MM.1S (cell line): ENCODE measurements around the gene MTHFD1.
A peak's percentile ranks its signal among the peaks of the same experiment; 100 is the strongest.

Experiments used
- DNase-seq: peaks from one replicate; pipeline ENCODE4 v3.0.0-alpha.2; 2015
- H2AFZ ChIP-seq: fragments of 300-600 bp; sonication (generic); 2 replicates; pipeline ENCODE4 v1.6.0; 2016; ENCODE audit warnings: antibody characterized with exemption, low read length
- H3F3A ChIP-seq: fragments of 300-600 bp; sonication (generic); 2 replicates; pipeline ENCODE4 v1.6.1; 2016; ENCODE audit warnings: mild to moderate bottlenecking, antibody characterized with exemption, low read length, moderate library complexity, mixed read lengths; ENCODE audit not compliant: insufficient read depth
- H3K27ac ChIP-seq: fragments of 300-600 bp; sonication (generic); 2 replicates; pipeline ENCODE4 v1.5.1; 2016; ENCODE audit warnings: mild to moderate bottlenecking, low read length
- H3K27me3 ChIP-seq: fragments of 300-600 bp; sonication (generic); replicated peaks from 2 replicates; pipeline ENCODE4 v1.6.0; 2016; ENCODE audit warnings: low read length; ENCODE audit not compliant: insufficient read depth
- H3K36me3 ChIP-seq: fragments of 300-600 bp; sonication (generic); replicated peaks from 2 replicates; pipeline ENCODE4 v1.6.1; 2016; ENCODE audit warnings: mild to moderate bottlenecking, low read length, mixed read lengths; ENCODE audit not compliant: insufficient read depth
- H3K4me1 ChIP-seq: fragments of 300-600 bp; sonication (generic); 2 replicates; pipeline ENCODE4 v1.6.1; 2016; ENCODE audit warnings: low read length, mixed read lengths
- H3K4me2 ChIP-seq: fragments of 300-600 bp; sonication (generic); 2 replicates; pipeline ENCODE4 v1.6.0; 2016; ENCODE audit warnings: low read depth, low read length
- H3K4me3 ChIP-seq: fragments of 300-600 bp; sonication (generic); 2 replicates; pipeline ENCODE4 v1.5.1; 2016; ENCODE audit warnings: low read length, mixed read lengths
- H3K79me2 ChIP-seq: fragments of 300-600 bp; sonication (generic); 2 replicates; pipeline ENCODE4 v1.6.1; 2016; ENCODE audit warnings: mixed run types, low read length, mixed read lengths
- H3K9ac ChIP-seq: fragments of 300-600 bp; sonication (generic); 2 replicates; pipeline ENCODE4 v1.6.1; 2016; ENCODE audit warnings: low read length, mixed read lengths
- H3K9me2 ChIP-seq: fragments of 300-600 bp; sonication (generic); replicated peaks from 2 replicates; pipeline ENCODE4 v1.6.1; 2016; ENCODE audit warnings: mild to moderate bottlenecking, low read length, mixed read lengths; ENCODE audit not compliant: insufficient read depth
- H3K9me3 ChIP-seq: fragments of 300-600 bp; sonication (generic); replicated peaks from 2 replicates; pipeline ENCODE4 v1.6.1; 2016; ENCODE audit warnings: mild to moderate bottlenecking, low read length, mixed read lengths; ENCODE audit not compliant: insufficient read depth
- H4K20me1 ChIP-seq: fragments of 300-600 bp; sonication (generic); 2 replicates; pipeline ENCODE4 v1.6.1; 2016; ENCODE audit warnings: mild to moderate bottlenecking, low read length, moderate library complexity, mixed read lengths; ENCODE audit not compliant: insufficient read depth
- EZH2 ChIP-seq: fragments of 300-600 bp; sonication (generic); optimal IDR thresholded peaks from 2 replicates; pipeline ENCODE3; 2017; ENCODE audit warnings: low read depth, mild to moderate bottlenecking, antibody characterized with exemption, low read length, mixed read lengths
- EZH2phosphoT487 ChIP-seq: fragments of 300-600 bp; sonication (generic); IDR thresholded peaks from 2 replicates; pipeline ENCODE4 v1.6.1; 2018; ENCODE audit warnings: antibody characterized with exemption, low read length
- TF ChIP-seq, protein P1 (sequence below): fragments of 300-600 bp; sonication (generic); IDR thresholded peaks from 2 replicates; pipeline ENCODE4 v1.5.1; 2016; ENCODE audit warnings: antibody characterized with exemption, low read length, mixed read lengths

MTHFD1 gene

DNA sequence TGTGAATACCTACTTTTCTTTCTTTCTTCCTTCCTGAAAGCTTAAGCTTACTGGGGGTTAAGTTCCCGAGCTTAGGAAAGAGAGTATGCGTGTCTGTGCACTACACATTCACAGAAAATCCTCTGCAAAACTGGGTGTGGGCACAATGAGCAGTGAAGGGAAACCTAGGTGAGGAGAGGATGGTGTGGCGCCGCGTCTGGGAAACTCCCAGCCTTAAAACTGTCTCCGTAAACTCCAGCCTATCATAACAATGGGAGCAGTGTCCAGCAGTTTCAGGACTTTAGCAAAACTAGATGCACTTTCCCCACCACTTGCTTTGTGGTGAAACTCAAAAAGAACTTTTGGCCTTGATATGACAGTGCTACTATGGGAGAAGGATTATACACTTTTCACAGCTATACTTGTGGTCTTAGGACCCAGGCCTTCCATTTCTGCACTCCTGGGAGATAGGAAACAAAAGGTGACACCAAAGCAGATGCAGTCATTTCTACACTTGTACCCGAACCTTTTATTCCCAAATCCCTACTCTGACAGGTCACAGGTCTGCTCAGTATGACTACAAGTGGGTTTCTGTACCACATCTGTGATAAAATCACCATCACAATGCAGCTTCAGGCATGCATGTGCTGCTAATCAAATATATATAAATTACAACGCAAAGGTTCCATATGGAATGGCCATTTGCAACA is 87.6 kb downstream of the MTHFD1 start:
- no peaks in the 10 kb centered on the region for H3K79me2 ChIP-seq
- no peaks in the 10 kb centered on the region for H3K9me2 ChIP-seq
- no peak overlapping the region for H2AFZ ChIP-seq
- no peaks in the 10 kb centered on the region for H4K20me1 ChIP-seq
- H3K27ac ChIP-seq = no peak overlapping the region
- H3K4me1 ChIP-seq = no peaks in the 10 kb centered on the region
- no peak overlapping the region for H3K4me2 ChIP-seq
- no peaks in the 10 kb centered on the region for H3K36me3 ChIP-seq
- TF ChIP-seq, protein P1, sequence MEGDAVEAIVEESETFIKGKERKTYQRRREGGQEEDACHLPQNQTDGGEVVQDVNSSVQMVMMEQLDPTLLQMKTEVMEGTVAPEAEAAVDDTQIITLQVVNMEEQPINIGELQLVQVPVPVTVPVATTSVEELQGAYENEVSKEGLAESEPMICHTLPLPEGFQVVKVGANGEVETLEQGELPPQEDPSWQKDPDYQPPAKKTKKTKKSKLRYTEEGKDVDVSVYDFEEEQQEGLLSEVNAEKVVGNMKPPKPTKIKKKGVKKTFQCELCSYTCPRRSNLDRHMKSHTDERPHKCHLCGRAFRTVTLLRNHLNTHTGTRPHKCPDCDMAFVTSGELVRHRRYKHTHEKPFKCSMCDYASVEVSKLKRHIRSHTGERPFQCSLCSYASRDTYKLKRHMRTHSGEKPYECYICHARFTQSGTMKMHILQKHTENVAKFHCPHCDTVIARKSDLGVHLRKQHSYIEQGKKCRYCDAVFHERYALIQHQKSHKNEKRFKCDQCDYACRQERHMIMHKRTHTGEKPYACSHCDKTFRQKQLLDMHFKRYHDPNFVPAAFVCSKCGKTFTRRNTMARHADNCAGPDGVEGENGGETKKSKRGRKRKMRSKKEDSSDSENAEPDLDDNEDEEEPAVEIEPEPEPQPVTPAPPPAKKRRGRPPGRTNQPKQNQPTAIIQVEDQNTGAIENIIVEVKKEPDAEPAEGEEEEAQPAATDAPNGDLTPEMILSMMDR = no peak
- TF ChIP-seq EZH2phosphoT487 (no peak), EZH2 (no peak)
- no peak overlapping the region for H3K4me3 ChIP-seq
- no peaks in the 10 kb centered on the region for H3K9me3 ChIP-seq
- no peak for DNase-seq
- H3K27me3 ChIP-seq = no peaks in the 10 kb centered on the region
- no peak overlapping the region for H3K9ac ChIP-seq
- no peaks in the 10 kb centered on the region for H3F3A ChIP-seq

DNA sequence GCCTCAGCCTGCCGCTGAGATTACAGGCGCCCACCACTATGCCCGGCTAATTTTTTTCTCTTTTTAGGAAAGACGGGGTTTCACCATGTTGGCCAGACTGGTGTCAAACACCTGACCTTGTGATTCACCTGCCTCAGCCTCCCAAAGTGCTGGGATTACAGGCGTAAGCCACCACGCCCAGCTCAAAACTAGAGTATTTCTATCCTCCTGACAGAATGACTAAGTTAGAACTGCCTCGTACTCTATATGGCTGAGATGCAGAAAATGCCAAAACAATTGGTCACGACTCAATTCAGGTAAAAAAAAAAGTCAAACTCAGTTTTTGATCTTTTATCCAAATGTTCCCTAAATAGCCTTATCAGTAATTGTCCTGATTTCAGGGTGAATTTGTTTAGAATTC is 88.3 kb downstream of the MTHFD1 start:
- no peak overlapping the region for H3K4me2 ChIP-seq
- no peak overlapping the region for H3K4me3 ChIP-seq
- H3K27ac ChIP-seq = no peak overlapping the region
- H3K4me1 ChIP-seq = no peaks in the 10 kb centered on the region
- no peak for TF ChIP-seq EZH2phosphoT487
- TF ChIP-seq, protein P1 = no peak
- no peak for TF ChIP-seq EZH2
- no peaks in the 10 kb centered on the region for H3K9me3 ChIP-seq
- no peak for DNase-seq
- H2AFZ ChIP-seq = no peak overlapping the region
- H3K9ac ChIP-seq = no peak overlapping the region
- no peaks in the 10 kb centered on the region for H4K20me1 ChIP-seq
- H3K36me3 ChIP-seq = no peaks in the 10 kb centered on the region
- no peaks in the 10 kb centered on the region for H3K27me3 ChIP-seq
- H3F3A ChIP-seq = no peaks in the 10 kb centered on the region
- no peaks in the 10 kb centered on the region for H3K9me2 ChIP-seq
- H3K79me2 ChIP-seq = no peaks in the 10 kb centered on the region

DNA sequence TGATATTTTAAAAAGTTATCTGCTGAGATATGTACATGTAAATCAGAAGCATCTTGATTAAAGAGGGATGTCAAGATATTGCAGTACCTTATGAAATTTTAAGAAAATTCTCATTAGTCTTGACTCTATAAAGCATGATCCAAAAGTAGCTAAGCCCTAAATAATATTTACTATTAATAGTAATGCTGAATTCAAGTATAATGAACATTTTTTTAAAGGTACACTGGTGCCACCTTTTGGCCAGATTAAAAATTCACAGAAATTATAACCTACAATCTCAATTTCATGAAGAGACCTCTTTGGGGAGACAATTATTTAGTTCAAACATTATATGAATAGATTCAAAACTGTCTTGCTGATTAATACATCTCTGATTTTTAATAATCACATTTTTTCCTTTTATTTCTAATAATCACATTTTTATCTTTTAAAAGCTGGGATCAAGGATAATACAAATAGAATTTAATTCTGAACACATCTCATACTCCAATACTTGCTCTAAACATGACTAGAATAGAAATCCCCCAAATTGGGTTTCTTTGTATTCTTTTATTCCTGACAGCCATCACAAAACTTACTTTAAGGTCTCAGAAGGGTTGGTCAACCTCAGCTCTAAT is 90.6 kb downstream of the MTHFD1 start:
- DNase-seq = no peak
- no peaks in the 10 kb centered on the region for H3K9me3 ChIP-seq
- H3K4me3 ChIP-seq = no peak overlapping the region
- no peaks in the 10 kb centered on the region for H3K79me2 ChIP-seq
- no peaks in the 10 kb centered on the region for H4K20me1 ChIP-seq
- H3F3A ChIP-seq = no peaks in the 10 kb centered on the region
- TF ChIP-seq EZH2 = no peak
- TF ChIP-seq, protein P1 = peak; percentile 18; the same call in 1 of the 2 replicates
- H3K9ac ChIP-seq = no peak overlapping the region
- no peak overlapping the region for H2AFZ ChIP-seq
- no peaks in the 10 kb centered on the region for H3K27me3 ChIP-seq
- H3K4me1 ChIP-seq = no peaks in the 10 kb centered on the region
- no peaks in the 10 kb centered on the region for H3K36me3 ChIP-seq
- no peak overlapping the region for H3K27ac ChIP-seq
- H3K4me2 ChIP-seq = no peak overlapping the region
- no peaks in the 10 kb centered on the region for H3K9me2 ChIP-seq
